HepG2 (cell line): ENCODE measurements around the gene GLYR1. TPM values are rescaled to one million over a fixed set of nuclear protein-coding genes. Genes with fewer than 3 reads are reported as not detected.

Experiments used
- ASH2L ChIP-seq: fragments of 300-600, 200-600 bp; sonication (generic); IDR thresholded peaks from 2 replicates; pipeline ENCODE4 v1.7.0; 2017; ENCODE audit warnings: low read depth, mild to moderate bottlenecking, moderate library complexity, mixed read lengths, low read length; ENCODE audit not compliant: insufficient read length
- ATF5 ChIP-seq: sonication (generic); formaldehyde crosslinking; IDR thresholded peaks from 2 replicates; pipeline ENCODE4 v1.4.0; 2020; ENCODE audit warnings: mild to moderate bottlenecking, low read depth, missing genetic modification reagents
- GABPB1 ChIP-seq: IDR thresholded peaks from 2 replicates; pipeline ENCODE4 v1.6.1; 2016; ENCODE audit warnings: mild to moderate bottlenecking, missing genetic modification reagents, moderate library complexity, missing compliant biosample characterization
- GPN1 ChIP-seq: sonication (generic); formaldehyde crosslinking; IDR thresholded peaks from 2 replicates; pipeline ENCODE4 v1.5.1; 2020; ENCODE audit warnings: missing genetic modification reagents, borderline replicate concordance
- IKZF5 ChIP-seq: IDR thresholded peaks from 2 replicates; pipeline ENCODE4 v1.6.1; 2018; ENCODE audit warnings: missing genetic modification reagents, mild to moderate bottlenecking, missing compliant biosample characterization
- KAT7 ChIP-seq: IDR thresholded peaks from 2 replicates; pipeline ENCODE4 v1.6.1; 2018; ENCODE audit warnings: borderline replicate concordance, missing compliant biosample characterization
- MIXL1 ChIP-seq: IDR thresholded peaks from 2 replicates; pipeline ENCODE4 v1.6.1; 2016
- NAIF1 ChIP-seq: sonication (generic); formaldehyde crosslinking; IDR thresholded peaks from 2 replicates; pipeline ENCODE4 v1.5.0; 2020; ENCODE audit warnings: mild to moderate bottlenecking, missing genetic modification reagents, borderline replicate concordance
- NFKBIZ ChIP-seq: IDR thresholded peaks from 2 replicates; pipeline ENCODE4 v1.6.1; 2018; ENCODE audit warnings: missing genetic modification reagents, missing compliant biosample characterization
- SIX4 ChIP-seq: sonication (generic); formaldehyde crosslinking; IDR thresholded peaks from 2 replicates; pipeline ENCODE4 v1.4.0; 2020; ENCODE audit warnings: missing genetic modification reagents
- SNAPC2 ChIP-seq: sonication (generic); formaldehyde crosslinking; IDR thresholded peaks from 2 replicates; pipeline ENCODE4 v1.8.1; 2022; ENCODE audit warnings: mild to moderate bottlenecking, missing genetic modification reagents
- STAT5B ChIP-seq: sonication (generic); formaldehyde crosslinking; IDR thresholded peaks from 2 replicates; pipeline ENCODE4 v1.4.0; 2020; ENCODE audit warnings: missing genetic modification reagents
- TFAP4 ChIP-seq: sonication (generic); IDR thresholded peaks from 2 replicates; pipeline ENCODE4 v1.6.1; 2016; ENCODE audit warnings: low read depth, borderline replicate concordance
- ZFX ChIP-seq: sonication (generic); formaldehyde crosslinking; IDR thresholded peaks from 2 replicates; pipeline ENCODE4 v1.4.0; 2020; ENCODE audit warnings: mild to moderate bottlenecking, low read depth, missing genetic modification reagents, moderate library complexity
- ZMAT3 ChIP-seq: sonication (generic); formaldehyde crosslinking; conservative IDR thresholded peaks from 2 replicates; pipeline ENCODE4 v1.7.0; 2021; ENCODE audit warnings: missing genetic modification reagents
- ZNF292 ChIP-seq: sonication (generic); formaldehyde crosslinking; IDR thresholded peaks from 2 replicates; pipeline ENCODE4 v1.8.1; 2022; ENCODE audit warnings: mild to moderate bottlenecking, low read depth, missing genetic modification reagents, borderline replicate concordance
- ZNF317 ChIP-seq: sonication (generic); formaldehyde crosslinking; IDR thresholded peaks from 2 replicates; pipeline ENCODE4 v1.5.0; 2020; ENCODE audit warnings: mild to moderate bottlenecking, missing genetic modification reagents
- ZNF431 ChIP-seq: sonication (generic); formaldehyde crosslinking; IDR thresholded peaks from 2 replicates; pipeline ENCODE4 v1.9.0; 2022; ENCODE audit warnings: missing genetic modification reagents, low read depth, mild to moderate bottlenecking, borderline replicate concordance
- ZNF687 ChIP-seq: sonication (generic); formaldehyde crosslinking; IDR thresholded peaks from 2 replicates; pipeline ENCODE4 v1.5.1; 2020; ENCODE audit warnings: mild to moderate bottlenecking, missing genetic modification reagents, moderate library complexity
- ZNF782 ChIP-seq: sonication (generic); formaldehyde crosslinking; IDR thresholded peaks from 2 replicates; pipeline ENCODE4 v1.4.0; 2020; ENCODE audit warnings: missing genetic modification reagents, mild to moderate bottlenecking, borderline replicate concordance
- polyA plus RNA-seq, 8 experiments: library from polyadenylated mRNA; depleted of rRNA in 3 of 8; stranded (reverse) in 7 of 8; unstranded in 1 of 8; fragments of >200 nt; fragmentation: Illumina TruSeq in 4 of 8; extraction: Trizol in 4 of 8; gene quantifications; 2 replicates each; pipeline versions ENCODE4 v1.2.1 to v1.2.3, GENCODE V29; 2011 to 2016; ENCODE audit warnings: low read depth in 4 of 8, missing spikeins in 1 of 8, mixed read lengths in 1 of 8; ENCODE audit not compliant: insufficient read depth in 1 of 8
- total RNA-seq, 5 experiments: library from RNA; depleted of rRNA; stranded (reverse); fragments of >200 nt; fragmentation: Illumina TruSeq; extraction: Trizol; gene quantifications; 2 replicates each; pipeline ENCODE4 v1.2.3, GENCODE V29; 2016; ENCODE audit warnings: low read depth in 1 of 5
- TF ChIP-seq, protein P1 (sequence below): sonication (generic); formaldehyde crosslinking; IDR thresholded peaks from 2 replicates; pipeline ENCODE4 v1.5.0; 2020; ENCODE audit warnings: missing genetic modification reagents

GLYR1 gene
- total and polyA plus RNA-seq, 2 of the 13 experiments (the other 11 are each of a cell fraction or from before 2014, with no cell fraction given): 28.3 to 48.7 TPM

DNA sequence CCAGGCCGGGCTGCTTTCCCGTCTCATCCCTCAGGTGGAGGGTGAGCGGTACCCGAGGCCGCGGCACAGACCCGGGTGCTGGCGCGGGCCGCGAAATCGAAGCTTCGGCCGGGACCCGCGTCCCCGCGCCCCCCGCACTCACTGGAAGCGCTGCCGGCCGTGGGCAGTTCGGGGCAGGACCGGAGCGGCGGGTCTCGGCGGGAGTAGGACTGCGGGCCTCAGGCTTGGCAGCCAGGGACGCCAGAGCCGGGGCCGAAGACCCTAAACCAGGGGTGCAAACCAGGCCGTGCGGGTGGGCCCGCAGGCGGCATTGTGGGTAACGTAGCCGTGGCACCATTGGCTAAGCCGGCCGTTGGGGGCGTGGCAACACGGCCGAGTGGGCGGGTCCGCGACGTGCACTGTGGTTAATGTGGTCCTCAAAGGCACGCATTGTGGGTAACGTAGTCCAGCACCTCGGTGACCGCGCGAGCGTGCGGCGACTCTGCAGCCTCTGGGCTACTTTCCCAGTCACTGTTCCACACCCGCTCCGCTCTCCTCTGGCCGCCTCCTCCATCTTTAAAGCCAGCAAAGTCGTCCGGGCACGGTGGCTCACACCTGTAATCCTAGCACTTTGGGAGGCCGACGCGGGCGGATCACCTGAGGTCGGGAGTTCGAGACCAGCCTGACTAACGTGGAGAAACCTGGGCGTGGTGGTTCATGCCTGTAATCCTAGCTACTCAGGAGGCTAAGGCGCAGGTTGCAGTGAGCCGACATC is 80.0 kb downstream of the GLYR1 start, which contains the start of gene ZNF500 (continued):
- peak; percentile 68; the same call in 1 of the 2 replicates for TF ChIP-seq ZNF317 (CRISPR knock-in tag)
- TF ChIP-seq ZNF431 (CRISPR knock-in tag): 0 out of 2 replicates have a peak, but pooled peaks have one; percentile 25
- peak; percentile 25; the same call in 1 of the 2 replicates for TF ChIP-seq SNAPC2
- 0 out of 2 replicates have a peak, but pooled peaks have one; percentile 48 for TF ChIP-seq GPN1 (CRISPR knock-in tag)
- peak; percentile 53; the same call in 1 of the 2 replicates for TF ChIP-seq ZNF782
- TF ChIP-seq, protein P1, sequence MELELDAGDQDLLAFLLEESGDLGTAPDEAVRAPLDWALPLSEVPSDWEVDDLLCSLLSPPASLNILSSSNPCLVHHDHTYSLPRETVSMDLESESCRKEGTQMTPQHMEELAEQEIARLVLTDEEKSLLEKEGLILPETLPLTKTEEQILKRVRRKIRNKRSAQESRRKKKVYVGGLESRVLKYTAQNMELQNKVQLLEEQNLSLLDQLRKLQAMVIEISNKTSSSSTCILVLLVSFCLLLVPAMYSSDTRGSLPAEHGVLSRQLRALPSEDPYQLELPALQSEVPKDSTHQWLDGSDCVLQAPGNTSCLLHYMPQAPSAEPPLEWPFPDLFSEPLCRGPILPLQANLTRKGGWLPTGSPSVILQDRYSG (CRISPR knock-in tag): no peak
- TF ChIP-seq SIX4: no peak
- TF ChIP-seq STAT5B: peak; percentile 35; the same call in 1 of the 2 replicates
- TF ChIP-seq ZNF292 (CRISPR knock-in tag): peak; percentile 38; the same call in 1 of the 2 replicates
- peak; percentile 77 for TF ChIP-seq ASH2L
- TF ChIP-seq NFKBIZ (CRISPR knock-in tag): no peak
- TF ChIP-seq GABPB1 (CRISPR knock-in tag): peak; percentile 94
- TF ChIP-seq IKZF5 (CRISPR knock-in tag): peak; percentile 73; the same call in 1 of the 2 replicates
- TF ChIP-seq ZFX (CRISPR knock-in tag): peak; percentile 99
- peak; percentile 77 for TF ChIP-seq MIXL1
- TF ChIP-seq NAIF1 (CRISPR knock-in tag): peak; percentile 53; the same call in 1 of the 2 replicates
- no peak; the same call in 1 of the 2 replicates for TF ChIP-seq TFAP4
- TF ChIP-seq ATF5 (CRISPR knock-in tag): no peak
- peak; percentile 70; the same call in 1 of the 2 replicates for TF ChIP-seq ZMAT3 (CRISPR knock-in tag)
- TF ChIP-seq KAT7 (CRISPR knock-in tag): peak; percentile 87
- peak; percentile 89 for TF ChIP-seq ZNF687 (CRISPR knock-in tag)
